Measurements from ENCODE around the gene ZNF346. TPM values are rescaled to one million over a fixed set of nuclear protein-coding genes. Genes with fewer than 3 reads are reported as not detected.
A peak's percentile ranks its signal among the peaks of the same experiment; 100 is the strongest.

The ZNF346 gene
- total and polyA plus RNA-seq, 8 donors: 4.5 to 10.4 (median 7.6) TPM

DNA sequence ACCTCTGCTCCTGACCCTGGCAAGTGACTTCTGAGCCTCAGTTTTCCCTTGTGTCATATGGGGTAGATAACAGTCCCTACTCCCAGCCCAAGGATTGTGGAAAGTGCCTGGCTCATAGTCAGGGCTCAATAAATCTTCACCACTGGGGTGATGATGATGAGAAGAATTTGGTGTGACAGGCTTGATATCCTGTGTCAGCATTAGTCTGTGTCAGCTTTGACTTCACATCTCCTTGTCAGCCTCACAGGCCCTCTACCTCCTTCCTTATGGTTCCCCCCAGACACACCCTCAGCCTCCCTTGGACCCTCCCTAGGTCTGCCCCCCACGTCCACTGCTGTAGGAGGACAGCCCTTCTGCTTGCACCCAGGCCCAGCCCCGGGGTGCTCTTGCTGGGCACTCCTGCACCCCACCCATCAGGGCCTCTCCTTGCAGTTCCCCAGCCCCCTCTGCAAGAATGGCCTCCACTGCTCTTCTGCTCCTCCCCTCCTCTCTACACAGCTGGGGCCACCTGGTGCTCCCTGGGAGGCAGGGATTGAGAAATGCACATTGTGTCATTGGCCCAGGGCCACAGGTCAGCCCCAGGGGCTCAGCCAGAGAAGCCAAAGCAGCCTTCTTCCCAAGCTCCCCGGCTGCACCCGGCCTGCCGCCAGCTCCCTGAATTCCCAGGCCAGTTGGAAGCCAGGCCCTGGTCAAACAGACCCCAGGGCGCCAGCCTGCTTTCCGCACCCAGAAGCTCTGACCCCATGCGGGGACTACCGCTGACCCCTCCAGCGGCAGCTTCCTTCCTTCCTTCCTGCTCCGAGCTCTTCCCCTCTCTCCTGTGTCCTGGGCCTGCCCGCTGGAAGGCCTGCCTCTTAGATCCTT, 72.0 kb downstream of the ZNF346 start:
- Histone ChIP-seq H3K4me1 (peaks cover 0 to 6% (median 6%) of the 10 kb centered on the region in 3 donors), H3K27me3 (no peaks in the 10 kb centered on the region), H3K27ac (peak overlapping the region; percentile 27 to 74 (median 53)), H3K9me3 (no peaks in the 10 kb centered on the region), H3K36me3 (peaks cover 0 to 20% (median 0%) of the 10 kb centered on the region in 3 donors), H3K4me3 (no peak overlapping the region)
- ATAC-seq: peak; percentile 59 to 80 (median 74)
- intact Hi-C loops (cut with DNase I): loop anchor here in 1 of 3 donors (10.0 kb wide), 1 partner anchor 430 kb away; no protein-coding TSS in a partner anchor
- TF ChIP-seq, protein P1, sequence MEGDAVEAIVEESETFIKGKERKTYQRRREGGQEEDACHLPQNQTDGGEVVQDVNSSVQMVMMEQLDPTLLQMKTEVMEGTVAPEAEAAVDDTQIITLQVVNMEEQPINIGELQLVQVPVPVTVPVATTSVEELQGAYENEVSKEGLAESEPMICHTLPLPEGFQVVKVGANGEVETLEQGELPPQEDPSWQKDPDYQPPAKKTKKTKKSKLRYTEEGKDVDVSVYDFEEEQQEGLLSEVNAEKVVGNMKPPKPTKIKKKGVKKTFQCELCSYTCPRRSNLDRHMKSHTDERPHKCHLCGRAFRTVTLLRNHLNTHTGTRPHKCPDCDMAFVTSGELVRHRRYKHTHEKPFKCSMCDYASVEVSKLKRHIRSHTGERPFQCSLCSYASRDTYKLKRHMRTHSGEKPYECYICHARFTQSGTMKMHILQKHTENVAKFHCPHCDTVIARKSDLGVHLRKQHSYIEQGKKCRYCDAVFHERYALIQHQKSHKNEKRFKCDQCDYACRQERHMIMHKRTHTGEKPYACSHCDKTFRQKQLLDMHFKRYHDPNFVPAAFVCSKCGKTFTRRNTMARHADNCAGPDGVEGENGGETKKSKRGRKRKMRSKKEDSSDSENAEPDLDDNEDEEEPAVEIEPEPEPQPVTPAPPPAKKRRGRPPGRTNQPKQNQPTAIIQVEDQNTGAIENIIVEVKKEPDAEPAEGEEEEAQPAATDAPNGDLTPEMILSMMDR (IDR thresholded peaks at IDR 0.05): no peak
- peak in 4 of 6 donors; percentile 55 to 79 (median 72) for DNase-seq
- 36 to 45% methylated on average over 10 to 12 of the region's 12 CpGs for WGBS, 2 donors
- FAIRE-seq: no peak

DNA sequence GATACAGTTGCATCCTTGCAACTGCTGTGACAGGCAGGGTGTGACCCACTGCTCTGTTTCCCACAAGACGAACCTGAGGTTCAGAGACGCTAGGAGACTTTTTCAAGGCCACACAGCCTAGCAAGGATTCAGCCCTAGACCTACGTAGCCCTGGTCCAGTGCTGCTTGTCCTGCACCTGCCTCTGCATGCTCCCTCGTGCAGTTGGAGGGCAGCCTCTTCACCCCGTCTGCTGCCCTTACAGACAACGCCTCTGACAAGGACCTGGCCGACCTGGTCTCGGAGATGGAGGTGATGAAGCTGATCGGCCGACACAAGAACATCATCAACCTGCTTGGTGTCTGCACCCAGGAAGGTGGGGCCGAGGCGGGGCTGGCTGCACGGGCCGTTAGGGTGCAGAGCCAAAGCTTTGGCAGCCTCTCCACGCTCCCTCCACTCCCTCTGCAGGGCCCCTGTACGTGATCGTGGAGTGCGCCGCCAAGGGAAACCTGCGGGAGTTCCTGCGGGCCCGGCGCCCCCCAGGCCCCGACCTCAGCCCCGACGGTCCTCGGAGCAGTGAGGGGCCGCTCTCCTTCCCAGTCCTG, 72.7 kb downstream of the ZNF346 start:
- ATAC-seq (no peak), FAIRE-seq (no peak), DNase-seq (no peak)
- Histone ChIP-seq H3K27me3 (no peaks in the 10 kb centered on the region), H3K4me3 (no peak overlapping the region), H3K4me1 (peaks cover 0 to 6% (median 6%) of the 10 kb centered on the region in 3 donors), H3K36me3 (peaks cover 0 to 20% (median 0%) of the 10 kb centered on the region in 3 donors), H3K27ac (peak overlapping the region in 3 of 4 donors; percentile 27 to 74 (median 42)), H3K9me3 (no peaks in the 10 kb centered on the region)
- WGBS, 2 donors: 70 to 77% methylated on average over 28 of the region's 28 CpGs
- intact Hi-C loops (cut with DNase I): loop anchor here in 1 of 3 donors (10.0 kb wide), 1 partner anchor 430 kb away; no protein-coding TSS in a partner anchor
- TF ChIP-seq, protein P1 (IDR thresholded peaks at IDR 0.05): no peak

DNA sequence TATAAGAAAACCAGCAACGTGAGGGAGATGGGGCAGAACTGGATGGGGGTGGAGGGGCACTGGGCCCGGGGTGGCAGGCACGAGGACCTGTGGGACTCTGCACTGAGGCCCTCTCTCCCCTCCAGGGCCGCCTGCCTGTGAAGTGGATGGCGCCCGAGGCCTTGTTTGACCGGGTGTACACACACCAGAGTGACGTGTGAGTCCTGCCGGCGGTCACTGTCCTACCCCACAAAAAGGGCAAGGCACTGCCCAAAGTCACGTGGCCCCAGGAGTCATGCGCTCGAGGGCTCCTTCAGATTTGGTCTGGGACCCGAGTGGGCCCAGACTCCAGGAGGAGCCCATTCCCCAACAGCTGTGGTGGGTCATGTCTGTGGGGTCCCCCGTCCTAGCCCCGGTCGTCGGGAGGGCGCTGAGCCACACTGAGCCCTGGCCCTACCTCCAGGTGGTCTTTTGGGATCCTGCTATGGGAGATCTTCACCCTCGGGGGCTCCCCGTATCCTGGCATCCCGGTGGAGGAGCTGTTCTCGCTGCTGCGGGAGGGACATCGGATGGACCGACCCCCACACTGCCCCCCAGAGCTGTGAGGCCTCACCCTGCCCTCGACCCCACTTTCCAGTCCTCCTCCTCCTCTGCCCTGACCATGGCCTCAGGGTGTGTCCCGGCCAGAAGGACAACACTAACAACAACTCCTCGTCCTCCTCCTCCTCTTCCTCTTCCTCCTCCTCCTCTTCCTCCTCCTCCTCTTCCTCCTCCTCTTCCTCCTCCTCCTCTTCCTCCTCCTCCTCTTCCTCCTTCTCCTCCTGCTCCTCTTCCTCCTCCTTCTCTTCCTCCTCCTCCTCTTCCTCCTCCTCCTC, 73.9 kb downstream of the ZNF346 start:
- intact Hi-C loops (cut with DNase I): loop anchor here in 1 of 3 donors (10.0 kb wide), 1 partner anchor 432 kb away; no protein-coding TSS in a partner anchor
- no peaks in the 10 kb centered on the region for H3K9me3 ChIP-seq
- H3K27me3 ChIP-seq: no peaks in the 10 kb centered on the region
- H3K27ac ChIP-seq: no peak overlapping the region
- peaks cover 0 to 13% (median 0%) of the 10 kb centered on the region in 3 donors for H3K36me3 ChIP-seq
- DNase-seq (no peak), ATAC-seq (no peak), FAIRE-seq (no peak)
- no peak overlapping the region for H3K4me3 ChIP-seq
- H3K4me1 ChIP-seq: peaks cover 0 to 6% (median 6%) of the 10 kb centered on the region in 3 donors
- 82 to 84% methylated on average over 29 of the region's 29 CpGs for WGBS, 2 donors
- TF ChIP-seq, protein P1 (IDR thresholded peaks at IDR 0.05): no peak

DNA sequence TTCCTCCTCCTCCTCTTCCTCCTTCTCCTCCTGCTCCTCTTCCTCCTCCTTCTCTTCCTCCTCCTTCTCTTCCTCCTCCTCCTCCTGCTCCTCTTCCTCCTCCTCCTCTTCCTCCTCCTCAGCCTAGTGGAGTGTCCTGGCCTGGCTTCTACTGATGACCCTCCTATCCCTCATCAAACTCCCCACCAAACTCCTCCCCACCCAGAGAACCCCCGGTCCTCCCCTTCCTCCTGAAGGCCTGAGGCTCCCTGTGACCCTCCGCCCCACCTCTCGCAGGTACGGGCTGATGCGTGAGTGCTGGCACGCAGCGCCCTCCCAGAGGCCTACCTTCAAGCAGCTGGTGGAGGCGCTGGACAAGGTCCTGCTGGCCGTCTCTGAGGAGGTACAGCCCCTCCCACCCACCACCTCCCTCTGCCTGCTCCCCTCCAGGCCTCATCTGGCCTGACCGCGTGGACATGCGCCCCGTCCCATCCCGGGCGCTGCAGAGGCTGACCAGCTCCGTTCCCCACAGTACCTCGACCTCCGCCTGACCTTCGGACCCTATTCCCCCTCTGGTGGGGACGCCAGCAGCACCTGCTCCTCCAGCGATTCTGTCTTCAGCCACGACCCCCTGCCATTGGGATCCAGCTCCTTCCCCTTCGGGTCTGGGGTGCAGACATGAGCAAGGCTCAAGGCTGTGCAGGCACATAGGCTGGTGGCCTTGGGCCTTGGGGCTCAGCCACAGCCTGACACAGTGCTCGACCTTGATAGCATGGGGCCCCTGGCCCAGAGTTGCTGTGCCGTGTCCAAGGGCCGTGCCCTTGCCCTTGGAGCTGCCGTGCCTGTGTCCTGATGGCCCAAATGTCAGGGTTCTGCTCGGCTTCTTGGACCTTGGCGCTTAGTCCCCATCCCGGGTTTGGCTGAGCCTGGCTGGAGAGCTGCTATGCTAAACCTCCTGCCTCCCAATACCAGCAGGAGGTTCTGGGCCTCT, 74.8 kb downstream of the ZNF346 start:
- H3K4me1 ChIP-seq: peaks cover 0 to 6% (median 6%) of the 10 kb centered on the region in 3 donors
- no peak for FAIRE-seq

More for the DNA sequence above, 74.8 kb downstream of the ZNF346 start:
- Histone ChIP-seq H3K27ac (no peak overlapping the region), H3K27me3 (no peaks in the 10 kb centered on the region), H3K9me3 (no peaks in the 10 kb centered on the region), H3K36me3 (peaks cover 0 to 9% (median 0%) of the 10 kb centered on the region in 3 donors), H3K4me3 (no peak overlapping the region)
- DNase-seq: no peak
- ATAC-seq: no peak
- WGBS, 2 donors: 70 to 72% methylated on average over 27 to 30 of the region's 30 CpGs
- intact Hi-C loops (cut with DNase I): loop anchor here in 1 of 3 donors (10.0 kb wide), 1 partner anchor 432 kb away; no protein-coding TSS in a partner anchor
- TF ChIP-seq, protein P1 (IDR thresholded peaks at IDR 0.05): no peak

Measured in pancreas (tissue), 10 donors.